Keratinocyte (primary cell): ENCODE measurements around the gene ABCD2.

Source experiments
- CTCF ChIP-seq, 3 experiments: IDR thresholded peaks in 1 of 3; conservative IDR thresholded peaks in 1 of 3; optimal IDR thresholded peaks in 1 of 3; 2 replicates in 2 of 3; 3 replicates in 1 of 3; pipeline versions ENCODE3 to v1.5.1; 2011; ENCODE audit warnings: low read length in 3 of 3, mild to moderate bottlenecking in 3 of 3, moderate library complexity in 2 of 3, control low read depth in 1 of 3, inconsistent platforms in 1 of 3; ENCODE audit not compliant: insufficient read depth in 2 of 3; ENCODE audit errors: extremely low read depth in 1 of 3
- EZH2 ChIP-seq: IDR thresholded peaks from one replicate; pipeline ENCODE4 v1.6.1; 2012; ENCODE audit warnings: inconsistent platforms, mild to moderate bottlenecking, low read length, moderate library complexity

DNA sequence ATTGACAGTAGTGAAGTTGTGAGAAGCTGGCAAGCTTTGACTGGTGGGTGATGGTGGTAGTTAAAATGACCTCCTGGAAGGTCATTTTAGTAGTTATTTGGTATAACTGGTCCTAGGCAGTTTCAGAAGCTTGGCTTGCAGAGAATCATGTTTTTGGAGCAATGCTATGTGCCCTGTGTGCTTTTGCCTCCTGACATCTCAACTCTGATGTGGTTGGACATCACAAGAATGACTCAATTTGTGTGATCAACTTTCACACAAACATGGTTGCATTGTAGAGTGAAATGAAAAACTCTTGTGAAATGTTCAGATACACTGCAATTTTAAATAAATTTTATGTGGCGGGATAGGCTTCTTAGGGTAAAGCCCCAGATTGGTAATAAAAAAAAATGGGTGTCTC, 8.3 kb upstream of the ABCD2 start:
- TF ChIP-seq CTCF (optimal IDR thresholded peaks at IDR 0.05 in 1 of 3, IDR thresholded peaks at IDR 0.05 in 1 of 3, conservative IDR thresholded peaks at IDR 0.05 in 1 of 3; ENCODE audit: extremely low read depth in 1 of 3, insufficient read depth in 2 of 3, low read length in 3 of 3) = no peak
- TF ChIP-seq EZH2 = no peak
